Measurements from ENCODE around the gene RER1. TPM values are rescaled to one million over a fixed set of nuclear protein-coding genes. Genes with fewer than 3 reads are reported as not detected.

The RER1 gene
- total RNA-seq, 1 donor from 2014 or later, result 99.3 TPM

DNA sequence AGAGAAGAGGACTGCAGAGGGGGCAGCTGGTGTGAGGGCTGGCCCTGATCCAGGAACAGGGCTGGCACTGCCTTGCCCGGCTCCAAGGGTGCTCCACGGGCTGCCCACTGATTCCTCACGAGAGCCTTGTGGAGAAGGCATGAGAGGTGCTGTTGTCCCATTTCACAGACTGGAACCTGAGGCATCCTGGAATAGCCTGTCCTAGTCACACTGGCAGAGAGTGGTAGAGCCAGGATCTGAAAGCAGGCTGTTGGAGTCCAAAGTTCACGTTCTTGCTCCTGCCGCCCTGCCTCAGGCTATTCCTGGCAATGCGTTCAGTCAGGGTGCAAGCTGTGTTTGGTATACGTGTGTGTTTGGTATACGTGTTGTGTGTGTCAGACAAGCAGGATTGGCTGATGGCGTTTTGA, 1.8 kb downstream of the RER1 start:
- DNase-seq (ENCODE audit: low spot score, unreplicated experiment), result no peak
- H3K27ac Mint-ChIP-seq, result no peak overlapping the region
- peak overlapping the region; percentile 79 for H3K4me3 Mint-ChIP-seq (ENCODE audit: low read depth)
- H3K27me3 Mint-ChIP-seq, result no peaks in the 10 kb centered on the region
- TF ChIP-seq, protein P1, sequence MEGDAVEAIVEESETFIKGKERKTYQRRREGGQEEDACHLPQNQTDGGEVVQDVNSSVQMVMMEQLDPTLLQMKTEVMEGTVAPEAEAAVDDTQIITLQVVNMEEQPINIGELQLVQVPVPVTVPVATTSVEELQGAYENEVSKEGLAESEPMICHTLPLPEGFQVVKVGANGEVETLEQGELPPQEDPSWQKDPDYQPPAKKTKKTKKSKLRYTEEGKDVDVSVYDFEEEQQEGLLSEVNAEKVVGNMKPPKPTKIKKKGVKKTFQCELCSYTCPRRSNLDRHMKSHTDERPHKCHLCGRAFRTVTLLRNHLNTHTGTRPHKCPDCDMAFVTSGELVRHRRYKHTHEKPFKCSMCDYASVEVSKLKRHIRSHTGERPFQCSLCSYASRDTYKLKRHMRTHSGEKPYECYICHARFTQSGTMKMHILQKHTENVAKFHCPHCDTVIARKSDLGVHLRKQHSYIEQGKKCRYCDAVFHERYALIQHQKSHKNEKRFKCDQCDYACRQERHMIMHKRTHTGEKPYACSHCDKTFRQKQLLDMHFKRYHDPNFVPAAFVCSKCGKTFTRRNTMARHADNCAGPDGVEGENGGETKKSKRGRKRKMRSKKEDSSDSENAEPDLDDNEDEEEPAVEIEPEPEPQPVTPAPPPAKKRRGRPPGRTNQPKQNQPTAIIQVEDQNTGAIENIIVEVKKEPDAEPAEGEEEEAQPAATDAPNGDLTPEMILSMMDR (IDR thresholded peaks at IDR 0.05; ENCODE audit: unreplicated experiment), result no peak
- no peaks in the 10 kb centered on the region for H3K9me3 Mint-ChIP-seq (ENCODE audit: low read depth)
- peaks cover 6% of the 10 kb centered on the region for H3K36me3 Mint-ChIP-seq (ENCODE audit: insufficient read depth)
- peaks cover 15% of the 10 kb centered on the region for H3K4me1 Mint-ChIP-seq (ENCODE audit: low read depth)

GRCh38 chr1:2394220-2394619, 2.6 kb downstream of the RER1 start:
- TF ChIP-seq, protein P1 (IDR thresholded peaks at IDR 0.05; ENCODE audit: unreplicated experiment), result no peak
- no peak for DNase-seq (ENCODE audit: low spot score, unreplicated experiment)
- Mint-ChIP-seq H3K4me3 (ENCODE audit: low read depth) (no peak overlapping the region), H3K27ac (peak overlapping the region; percentile 85), H3K36me3 (ENCODE audit: insufficient read depth) (peaks cover 9% of the 10 kb centered on the region), H3K27me3 (no peaks in the 10 kb centered on the region), H3K4me1 (ENCODE audit: low read depth) (peaks cover 15% of the 10 kb centered on the region), H3K9me3 (ENCODE audit: low read depth) (no peaks in the 10 kb centered on the region)

- peak overlapping the region; percentile 78 for H3K27ac Mint-ChIP-seq
These were observed 3.1 kb downstream of the RER1 start for GRCh38 chr1:2394761-2395160.

DNA sequence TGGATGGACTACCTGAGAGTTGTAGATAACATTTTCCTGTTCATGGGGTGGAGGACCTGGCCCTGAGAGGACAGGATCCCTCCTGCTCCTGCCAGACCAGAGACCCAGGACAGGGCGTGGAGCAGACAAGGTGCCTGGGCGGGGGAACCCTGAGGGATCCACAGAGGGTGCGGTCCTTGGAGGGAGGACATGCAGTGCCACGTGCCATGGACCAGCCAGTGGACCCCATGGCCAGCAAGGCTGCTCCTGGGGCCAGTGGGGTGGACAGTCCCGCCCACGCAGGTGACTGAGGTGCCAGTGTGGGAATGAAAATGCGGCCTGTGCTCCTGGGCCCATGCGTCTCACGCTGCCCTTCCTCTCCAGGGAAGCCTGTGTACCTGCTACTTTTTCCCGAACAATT, 3.6 kb downstream of the RER1 start:
- H3K27ac Mint-ChIP-seq, result peak overlapping the region; percentile 78
- no peaks in the 10 kb centered on the region for H3K9me3 Mint-ChIP-seq (ENCODE audit: low read depth)
- no peak for DNase-seq (ENCODE audit: low spot score, unreplicated experiment)
- peaks cover 12% of the 10 kb centered on the region for H3K36me3 Mint-ChIP-seq (ENCODE audit: insufficient read depth)
- peaks cover 15% of the 10 kb centered on the region for H3K4me1 Mint-ChIP-seq (ENCODE audit: low read depth)
- no peak overlapping the region for H3K4me3 Mint-ChIP-seq (ENCODE audit: low read depth)
- H3K27me3 Mint-ChIP-seq, result no peaks in the 10 kb centered on the region
- TF ChIP-seq, protein P1 (IDR thresholded peaks at IDR 0.05; ENCODE audit: unreplicated experiment), result no peak

More at GRCh38 chr1:2394761-2395160, 3.1 kb downstream of the RER1 start:
- TF ChIP-seq, protein P1 (IDR thresholded peaks at IDR 0.05; ENCODE audit: unreplicated experiment), result no peak
- no peaks in the 10 kb centered on the region for H3K9me3 Mint-ChIP-seq (ENCODE audit: low read depth)
- H3K27me3 Mint-ChIP-seq, result no peaks in the 10 kb centered on the region
- no peak for DNase-seq (ENCODE audit: low spot score, unreplicated experiment)
- peaks cover 12% of the 10 kb centered on the region for H3K36me3 Mint-ChIP-seq (ENCODE audit: insufficient read depth)
- peaks cover 15% of the 10 kb centered on the region for H3K4me1 Mint-ChIP-seq (ENCODE audit: low read depth)
- no peak overlapping the region for H3K4me3 Mint-ChIP-seq (ENCODE audit: low read depth)

GRCh38 chr1:2396059-2396458, 4.4 kb downstream of the RER1 start:
- Mint-ChIP-seq H3K36me3 (ENCODE audit: insufficient read depth) (peaks cover 15% of the 10 kb centered on the region), H3K4me3 (ENCODE audit: low read depth) (no peak overlapping the region), H3K27me3 (no peaks in the 10 kb centered on the region), H3K9me3 (ENCODE audit: low read depth) (no peaks in the 10 kb centered on the region), H3K27ac (no peak overlapping the region), H3K4me1 (ENCODE audit: low read depth) (peaks cover 11% of the 10 kb centered on the region)
- TF ChIP-seq, protein P1 (IDR thresholded peaks at IDR 0.05; ENCODE audit: unreplicated experiment), result no peak
- DNase-seq (ENCODE audit: low spot score, unreplicated experiment), result no peak
